HG03108 (cell line): ENCODE data around the gene IL17C.

Source experiments
- ATAC-seq: cut with Tn5 transposase; IDR thresholded peaks from one replicate; pipeline ENCODE4 v1.9.1; 2021; ENCODE audit warnings: moderate library complexity; ENCODE audit not compliant: unreplicated experiment

The IL17C gene

GRCh38 chr16:88643644-88643932 is 5.2 kb downstream of the IL17C start:
- ATAC-seq, result no peak

- no peak for ATAC-seq
Observed at GRCh38 chr16:88645455-88645854, 7.1 kb downstream of the IL17C start.

- no peak for ATAC-seq
Observed at GRCh38 chr16:88645941-88646340, 7.6 kb downstream of the IL17C start.

GRCh38 chr16:88646345-88647034 is 8.1 kb downstream of the IL17C start:
- no peak for ATAC-seq

GRCh38 chr16:88647178-88648070 is 9.1 kb downstream of the IL17C start:
- no peak for ATAC-seq

GRCh38 chr16:88649195-88649923 is 11.0 kb downstream of the IL17C start:
- no peak for ATAC-seq

GRCh38 chr16:88649924-88650748 is 11.8 kb downstream of the IL17C start:
- ATAC-seq, result no peak

GRCh38 chr16:88650749-88651275 is 12.4 kb downstream of the IL17C start, which contains the start of gene CYBA:
Gene CYBA, minus strand, starts transcription at chr16:88651053. Its CDS starts 40 bp downstream, at chr16:88651013.
- peak; percentile 63 for ATAC-seq

- ATAC-seq, result peak; percentile 71
Observed at GRCh38 chr16:88651276-88651988, 13.1 kb downstream of the IL17C start.

- ATAC-seq, result no peak
Observed at GRCh38 chr16:88651989-88652761, 13.8 kb downstream of the IL17C start.

- ATAC-seq, result no peak
Observed at GRCh38 chr16:88652762-88653063, 14.3 kb downstream of the IL17C start.

GRCh38 chr16:88653101-88653500 is 14.7 kb downstream of the IL17C start:
- no peak for ATAC-seq

GRCh38 chr16:88653596-88654362 is 15.4 kb downstream of the IL17C start:
- ATAC-seq, result no peak

GRCh38 chr16:88654363-88655052 is 16.1 kb downstream of the IL17C start:
- ATAC-seq, result no peak

- no peak for ATAC-seq
Observed at GRCh38 chr16:88655053-88655732, 16.8 kb downstream of the IL17C start.

- no peak for ATAC-seq
Observed at GRCh38 chr16:88655733-88656281, 17.4 kb downstream of the IL17C start.
